HCT116 (cell line): ENCODE data around the gene ICAM4. TPM values are rescaled to one million over a fixed set of nuclear protein-coding genes. Genes with fewer than 3 reads are reported as not detected.

Experiments
- ATAC-seq: fragments of 200-7000 bp; cut with Tn5 transposase; 2 replicates; pipeline ENCODE4 v1.9.1; 2020; ENCODE audit warnings: mild to moderate bottlenecking, moderate library complexity
- BruUV-seq: library from RNA; stranded (reverse); fragments of 400-500 nt; replicated peaks from 2 replicates; lab custom pipeline; 2021; lab: Mats Ljungman, UMichigan
- CTCF ChIA-PET: fragments of 300-600 bp; sonication (Branson Sonifier 250); formaldehyde crosslinking; loops from one replicate; lab custom pipeline; 2021; ENCODE audit warnings: antibody characterized with exemption; lab: Charles Lee
- POLR2A ChIA-PET: fragments of 300-600, 350-600 bp; sonication (Branson Sonifier 250); formaldehyde crosslinking; loops from one replicate; lab custom pipeline; 2021; ENCODE audit warnings: antibody characterized with exemption; lab: Charles Lee
- RAD21 ChIA-PET, 2 experiments: fragments of 300-600 bp; sonication (Branson Sonifier 250); formaldehyde crosslinking; loops; one replicate each; lab custom pipeline; 2023; ENCODE audit warnings: low total read pairs in 2 of 2; ENCODE audit not compliant: uncharacterized antibody in 2 of 2, unreplicated experiment in 2 of 2, low non-redundant PET in 1 of 2; lab: Charles Lee
- DNase-seq: peaks from one replicate; pipeline ENCODE4 v3.0.0-alpha.2; 2010; ENCODE audit warnings: low read depth, low spot score
- H2AFZ ChIP-seq: fragments of 200-600 bp; shearing (Covaris generic), sonication (generic); 2 replicates; pipeline ENCODE4 v1.6.1; 2017; ENCODE audit warnings: low read depth, mixed run types, mixed read lengths, antibody characterized with exemption, low read length; ENCODE audit not compliant: poor library complexity, severe bottlenecking
- H3K27ac ChIP-seq: 2 replicates; pipeline ENCODE4 v1.5.1; 2012; ENCODE audit warnings: low read depth, low read length
- H3K27me3 ChIP-seq: fragments of 200-600 bp; sonication (generic); 2 replicates; pipeline ENCODE4 v1.6.1; 2016; ENCODE audit warnings: mixed run types, low read length, mixed read lengths; ENCODE audit not compliant: insufficient read depth
- H3K36me3 ChIP-seq, 2 experiments: fragments of 200-500 bp in 1 of 2; fragments of 200-600 bp in 1 of 2; sonication (Bioruptor generic) in 1 of 2; sonication (generic) in 1 of 2; 2 replicates each; pipeline versions ENCODE4 v1.5.1 to v1.6.1; 2014 to 2016; ENCODE audit warnings: low read length in 2 of 2, inconsistent platforms in 1 of 2, mixed read lengths in 1 of 2, mixed run types in 1 of 2; ENCODE audit not compliant: insufficient read depth in 2 of 2, control insufficient read depth in 1 of 2
- H3K4me1 ChIP-seq, 2 experiments: fragments of 200-600 bp in 1 of 2; sonication (generic) in 1 of 2; 2 replicates each; pipeline versions ENCODE4 v1.5.1 to v1.6.1; 2012 to 2017; ENCODE audit warnings: low read length in 2 of 2, inconsistent platforms in 1 of 2, mild to moderate bottlenecking in 1 of 2, mixed read lengths in 1 of 2, mixed run types in 1 of 2, moderate library complexity in 1 of 2; ENCODE audit not compliant: insufficient read depth in 2 of 2, control insufficient read depth in 1 of 2
- H3K4me2 ChIP-seq: fragments of 200-600 bp; sonication (generic); 2 replicates; pipeline ENCODE4 v1.6.1; 2017; ENCODE audit warnings: mixed run types, low read length, mixed read lengths
- H3K4me3 ChIP-seq, 2 experiments: fragments of 200-600 bp in 1 of 2; sonication (generic) in 1 of 2; replicated peaks in 1 of 2; 2 replicates each; pipeline ENCODE4 v1.5.1; 2011 to 2016; ENCODE audit warnings: low read length in 2 of 2, control low read depth in 1 of 2, low read depth in 1 of 2, mild to moderate bottlenecking in 1 of 2, mixed read lengths in 1 of 2, mixed run types in 1 of 2
- H3K79me2 ChIP-seq: fragments of 200-600 bp; sonication (generic); 2 replicates; pipeline ENCODE4 v1.6.1; 2017; ENCODE audit warnings: mild to moderate bottlenecking, mixed run types, low read length, moderate library complexity, mixed read lengths; ENCODE audit not compliant: insufficient read depth
- H3K9ac ChIP-seq: fragments of 200-600 bp; sonication (generic); 2 replicates; pipeline ENCODE4 v1.6.1; 2016; ENCODE audit warnings: low read length, mixed read lengths
- H3K9me2 ChIP-seq: fragments of 200-600 bp; sonication (generic), shearing (Covaris generic); 2 replicates; pipeline ENCODE4 v1.6.1; 2017; ENCODE audit warnings: mixed run types, mild to moderate bottlenecking, moderate library complexity; ENCODE audit not compliant: insufficient read depth
- H3K9me3 ChIP-seq, 2 experiments: fragments of 200-500 bp in 1 of 2; fragments of 200-600 bp in 1 of 2; sonication (Bioruptor generic) in 1 of 2; sonication (generic) in 1 of 2; 2 replicates each; pipeline ENCODE4 v1.6.1; 2014 to 2017; ENCODE audit warnings: low read length in 2 of 2, mixed read lengths in 2 of 2, inconsistent platforms in 1 of 2, low read depth in 1 of 2, mild to moderate bottlenecking in 1 of 2, mixed run types in 1 of 2, moderate library complexity in 1 of 2; ENCODE audit not compliant: control insufficient read depth in 1 of 2, insufficient read depth in 1 of 2
- H4K20me1 ChIP-seq: fragments of 200-600 bp; sonication (generic), shearing (Covaris generic); 2 replicates; pipeline ENCODE4 v1.6.1; 2017; ENCODE audit warnings: mixed run types, mild to moderate bottlenecking, moderate library complexity; ENCODE audit not compliant: insufficient read depth
- CEBPB ChIP-seq: IDR thresholded peaks from 2 replicates; pipeline ENCODE4 v1.6.1; 2012; ENCODE audit warnings: low read depth
- EGR1 ChIP-seq: IDR thresholded peaks from 2 replicates; pipeline ENCODE4 v1.6.1; 2012; ENCODE audit warnings: low read depth
- EZH2 ChIP-seq: fragments of 200-600 bp; sonication (generic); IDR thresholded peaks from 2 replicates; pipeline ENCODE4 v1.6.1; 2017; ENCODE audit warnings: antibody characterized with exemption, mixed run types
- FOSL1 ChIP-seq: IDR thresholded peaks from 2 replicates; pipeline ENCODE4 v1.6.1; 2012; ENCODE audit warnings: low read depth
- POLR2A ChIP-seq: IDR thresholded peaks from 2 replicates; pipeline ENCODE4 v1.7.0; 2011; ENCODE audit warnings: borderline replicate concordance; ENCODE audit not compliant: insufficient read depth, insufficient read length; ENCODE audit errors: extremely low read depth
- SIN3A ChIP-seq: IDR thresholded peaks from 2 replicates; pipeline ENCODE4 v1.6.1; 2012; ENCODE audit warnings: low read depth
- intact Hi-C: fragments of 100-400 bp; cut with micrococcal nuclease; formaldehyde crosslinking; loops from 2 replicates; pipeline ENCODE4 v1.10.0; 2022
- total RNA-seq: library from RNA; stranded (reverse); gene quantifications from one replicate; pipeline ENCODE4 v1.2.1, GENCODE V29; 2021; ENCODE audit not compliant: unreplicated experiment
- TF ChIP-seq, protein P1 (sequence below): IDR thresholded peaks from 2 replicates; pipeline ENCODE4 v1.6.1; 2012; ENCODE audit warnings: low read depth
- TF ChIP-seq, protein P2 (sequence below): IDR thresholded peaks from 2 replicates; pipeline ENCODE4 v1.6.1; 2012
- TF ChIP-seq, protein P3 (sequence below): IDR thresholded peaks from 2 replicates; pipeline ENCODE4 v1.6.1; 2012

ICAM4 gene
- total RNA-seq, 1 experiment from 2014 or later, result not detected

DNA sequence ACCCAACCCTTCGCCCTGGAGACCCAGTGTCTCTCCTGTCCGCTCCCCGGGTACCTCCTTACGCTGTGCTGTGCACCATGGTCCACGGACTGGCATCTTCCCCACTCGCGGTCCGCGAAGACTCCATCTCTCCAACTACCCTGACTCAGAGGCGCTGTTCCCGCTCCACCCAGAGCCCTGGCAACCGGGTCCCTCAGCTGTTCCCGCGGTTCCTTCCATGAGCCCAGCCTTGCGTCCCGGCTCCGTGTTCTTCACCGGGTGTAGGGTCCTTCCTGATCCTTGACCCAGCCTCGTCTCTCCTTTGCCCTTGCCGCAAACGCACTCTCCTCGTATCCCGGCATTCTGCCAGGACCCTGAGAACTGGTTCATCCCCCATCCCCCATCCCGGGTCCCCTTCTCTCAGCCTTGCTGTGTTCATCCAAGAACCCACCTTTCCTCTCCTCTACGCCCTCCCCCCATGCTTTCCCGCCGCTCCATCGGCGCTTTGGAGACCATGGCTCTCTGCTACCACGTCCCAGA, 3.7 kb downstream of the ICAM4 start:
- ChIA-PET POLR2A (interaction anchor here (0.6 to 2.6 kb wide), 5 partner anchors 10 to 345 kb away, joined by 3 to 26 read pairs (median 8); partner anchors contain the start of genes RAVER1 and TYK2), CTCF (interaction anchor here (0.9 to 3.2 kb wide), 5 partner anchors 17 to 100 kb away, joined by 3 to 30 read pairs (median 18); no protein-coding TSS in a partner anchor), RAD21 (no interaction called here)
- TF ChIP-seq EZH2 (no peak), CEBPB (no peak), SIN3A (no peak), EGR1 (no peak), POLR2A (no peak), FOSL1 (no peak)
- TF ChIP-seq, protein P1, sequence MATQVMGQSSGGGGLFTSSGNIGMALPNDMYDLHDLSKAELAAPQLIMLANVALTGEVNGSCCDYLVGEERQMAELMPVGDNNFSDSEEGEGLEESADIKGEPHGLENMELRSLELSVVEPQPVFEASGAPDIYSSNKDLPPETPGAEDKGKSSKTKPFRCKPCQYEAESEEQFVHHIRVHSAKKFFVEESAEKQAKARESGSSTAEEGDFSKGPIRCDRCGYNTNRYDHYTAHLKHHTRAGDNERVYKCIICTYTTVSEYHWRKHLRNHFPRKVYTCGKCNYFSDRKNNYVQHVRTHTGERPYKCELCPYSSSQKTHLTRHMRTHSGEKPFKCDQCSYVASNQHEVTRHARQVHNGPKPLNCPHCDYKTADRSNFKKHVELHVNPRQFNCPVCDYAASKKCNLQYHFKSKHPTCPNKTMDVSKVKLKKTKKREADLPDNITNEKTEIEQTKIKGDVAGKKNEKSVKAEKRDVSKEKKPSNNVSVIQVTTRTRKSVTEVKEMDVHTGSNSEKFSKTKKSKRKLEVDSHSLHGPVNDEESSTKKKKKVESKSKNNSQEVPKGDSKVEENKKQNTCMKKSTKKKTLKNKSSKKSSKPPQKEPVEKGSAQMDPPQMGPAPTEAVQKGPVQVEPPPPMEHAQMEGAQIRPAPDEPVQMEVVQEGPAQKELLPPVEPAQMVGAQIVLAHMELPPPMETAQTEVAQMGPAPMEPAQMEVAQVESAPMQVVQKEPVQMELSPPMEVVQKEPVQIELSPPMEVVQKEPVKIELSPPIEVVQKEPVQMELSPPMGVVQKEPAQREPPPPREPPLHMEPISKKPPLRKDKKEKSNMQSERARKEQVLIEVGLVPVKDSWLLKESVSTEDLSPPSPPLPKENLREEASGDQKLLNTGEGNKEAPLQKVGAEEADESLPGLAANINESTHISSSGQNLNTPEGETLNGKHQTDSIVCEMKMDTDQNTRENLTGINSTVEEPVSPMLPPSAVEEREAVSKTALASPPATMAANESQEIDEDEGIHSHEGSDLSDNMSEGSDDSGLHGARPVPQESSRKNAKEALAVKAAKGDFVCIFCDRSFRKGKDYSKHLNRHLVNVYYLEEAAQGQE, result no peak
- TF ChIP-seq, protein P2, sequence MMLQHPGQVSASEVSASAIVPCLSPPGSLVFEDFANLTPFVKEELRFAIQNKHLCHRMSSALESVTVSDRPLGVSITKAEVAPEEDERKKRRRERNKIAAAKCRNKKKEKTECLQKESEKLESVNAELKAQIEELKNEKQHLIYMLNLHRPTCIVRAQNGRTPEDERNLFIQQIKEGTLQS, result no peak
- TF ChIP-seq, protein P3, sequence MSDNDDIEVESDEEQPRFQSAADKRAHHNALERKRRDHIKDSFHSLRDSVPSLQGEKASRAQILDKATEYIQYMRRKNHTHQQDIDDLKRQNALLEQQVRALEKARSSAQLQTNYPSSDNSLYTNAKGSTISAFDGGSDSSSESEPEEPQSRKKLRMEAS, result no peak
- H3K27me3 ChIP-seq, result no peaks in the 10 kb centered on the region
- DNase-seq, result no peak
- H3K4me2 ChIP-seq, result peak overlapping the region; percentile 100
- BruUV-seq, result no TSS peak
- peaks cover 13 to 60% of the 10 kb centered on the region in 2 experiments for H3K4me1 ChIP-seq
- ATAC-seq, result no peak
- H3K27ac ChIP-seq, result peak overlapping the region; percentile 76
- H3K9me3 ChIP-seq, result no peaks in the 10 kb centered on the region
- peak overlapping the region; percentile 94 for H3K9ac ChIP-seq
- H3K36me3 ChIP-seq, result peaks cover 2 to 23% of the 10 kb centered on the region in 2 experiments; a peak in 2 of 4 replicates
- H3K79me2 ChIP-seq, result peaks cover 16% of the 10 kb centered on the region; the same call in 1 of the 2 replicates
- intact Hi-C loops, result no loop called here
- H4K20me1 ChIP-seq, result no peaks in the 10 kb centered on the region
- no peak overlapping the region for H2AFZ ChIP-seq
- peak overlapping the region; percentile 77 to 91 for H3K4me3 ChIP-seq
- no peaks in the 10 kb centered on the region for H3K9me2 ChIP-seq
